Stomach (tissue), 4 donors: Measurements from ENCODE around the gene CALHM2.

Experiments used
- EP300 ChIP-seq: sonication (generic); formaldehyde crosslinking; IDR thresholded peaks from one replicate; pipeline ENCODE4 v1.6.1; 2017; ENCODE audit warnings: antibody characterized with exemption
- POLR2A ChIP-seq, 4 donors: fragments of 450-650 bp; IDR thresholded peaks; one replicate each; pipeline ENCODE4 v1.6.1; 2016; ENCODE audit warnings: antibody characterized with exemption in 4 of 4, control low read depth in 2 of 4, mild to moderate bottlenecking in 1 of 4, moderate library complexity in 1 of 4
- POLR2AphosphoS5 ChIP-seq, 3 donors: sonication (generic); formaldehyde crosslinking; IDR thresholded peaks; one replicate each; pipeline ENCODE4 v1.6.1; 2016; ENCODE audit warnings: antibody characterized with exemption in 3 of 3
- TF ChIP-seq, protein P1 (sequence below), 7 experiments: fragments of 450-650 bp in 4 of 7; fragments of 200-600 bp in 3 of 7; sonication (generic) in 3 of 7; IDR thresholded peaks; one replicate each; pipeline ENCODE4 v1.5.1; 2016 to 2019; ENCODE audit warnings: antibody characterized with exemption in 7 of 7, control low read depth in 2 of 7, mild to moderate bottlenecking in 1 of 7

DNA sequence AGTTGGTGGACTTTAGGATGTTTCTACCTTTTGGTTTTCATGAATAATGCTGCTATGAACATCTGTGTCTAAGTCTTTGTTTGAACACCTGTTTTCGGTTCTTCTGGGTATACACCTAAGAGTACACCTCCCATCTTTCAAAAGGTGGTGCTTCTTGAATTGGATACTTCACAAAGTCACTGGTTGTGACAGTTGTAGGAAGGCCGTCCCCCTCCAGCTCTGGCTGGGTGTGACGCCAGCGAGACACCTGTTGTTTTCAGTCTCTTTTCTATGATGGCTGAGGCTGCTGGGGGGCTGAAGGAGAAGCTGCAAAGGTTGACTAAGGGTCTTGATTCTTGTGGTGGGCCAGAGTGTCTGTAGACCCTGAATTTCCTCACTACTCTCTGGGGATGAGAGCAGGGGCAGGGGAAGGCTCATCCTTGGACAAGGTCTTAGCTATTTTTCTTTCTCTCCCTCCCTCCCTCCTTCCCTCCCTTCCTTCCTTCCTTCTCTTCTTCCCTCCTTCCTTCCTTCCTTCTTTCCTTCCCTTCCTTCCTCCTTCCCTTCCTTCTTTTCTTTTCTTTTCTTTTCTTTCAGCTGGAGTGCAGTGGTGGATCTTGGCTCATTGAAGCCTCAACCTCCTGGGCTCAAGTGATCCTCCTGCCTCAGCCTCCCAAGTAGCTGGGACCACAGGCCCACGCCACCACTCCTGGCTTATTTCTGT is 46.9 kb upstream of the CALHM2 start:
- TF ChIP-seq, protein P1, sequence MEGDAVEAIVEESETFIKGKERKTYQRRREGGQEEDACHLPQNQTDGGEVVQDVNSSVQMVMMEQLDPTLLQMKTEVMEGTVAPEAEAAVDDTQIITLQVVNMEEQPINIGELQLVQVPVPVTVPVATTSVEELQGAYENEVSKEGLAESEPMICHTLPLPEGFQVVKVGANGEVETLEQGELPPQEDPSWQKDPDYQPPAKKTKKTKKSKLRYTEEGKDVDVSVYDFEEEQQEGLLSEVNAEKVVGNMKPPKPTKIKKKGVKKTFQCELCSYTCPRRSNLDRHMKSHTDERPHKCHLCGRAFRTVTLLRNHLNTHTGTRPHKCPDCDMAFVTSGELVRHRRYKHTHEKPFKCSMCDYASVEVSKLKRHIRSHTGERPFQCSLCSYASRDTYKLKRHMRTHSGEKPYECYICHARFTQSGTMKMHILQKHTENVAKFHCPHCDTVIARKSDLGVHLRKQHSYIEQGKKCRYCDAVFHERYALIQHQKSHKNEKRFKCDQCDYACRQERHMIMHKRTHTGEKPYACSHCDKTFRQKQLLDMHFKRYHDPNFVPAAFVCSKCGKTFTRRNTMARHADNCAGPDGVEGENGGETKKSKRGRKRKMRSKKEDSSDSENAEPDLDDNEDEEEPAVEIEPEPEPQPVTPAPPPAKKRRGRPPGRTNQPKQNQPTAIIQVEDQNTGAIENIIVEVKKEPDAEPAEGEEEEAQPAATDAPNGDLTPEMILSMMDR (IDR thresholded peaks at IDR 0.05) = no peak
- TF ChIP-seq POLR2A (IDR thresholded peaks at IDR 0.05) (no peak), POLR2AphosphoS5 (IDR thresholded peaks at IDR 0.05) (no peak), EP300 (no peak)
